NCI-H2196 treated with DMSO at 0.1 percent for 48 hours (cell line): ENCODE results near the gene MAMLD1.

Experiments
- DNase-seq: peaks from one replicate; lab custom pipeline; 2025; ENCODE audit not compliant: unreplicated experiment; lab: John Stamatoyannopoulos, UW

Gene MAMLD1

GRCh38 chrX:150377005-150377404 lies 13.9 kb downstream of the MAMLD1 start:
- DNase-seq = no peak

GRCh38 chrX:150405006-150405405 lies 41.9 kb downstream of the MAMLD1 start:
- no peak for DNase-seq

GRCh38 chrX:150405576-150405975 lies 42.5 kb downstream of the MAMLD1 start:
- DNase-seq = no peak

- no peak for DNase-seq
Measured at GRCh38 chrX:150406596-150406995, 43.5 kb downstream of the MAMLD1 start.

- no peak for DNase-seq
Measured at GRCh38 chrX:150408007-150408406, 44.9 kb downstream of the MAMLD1 start.

GRCh38 chrX:150408561-150408960 lies 45.4 kb downstream of the MAMLD1 start:
- DNase-seq = no peak

- no peak for DNase-seq
Measured at GRCh38 chrX:150409486-150409885, 46.4 kb downstream of the MAMLD1 start.

GRCh38 chrX:150409964-150410363 lies 46.8 kb downstream of the MAMLD1 start:
- DNase-seq = no peak

- DNase-seq = no peak
Measured at GRCh38 chrX:150410513-150410912, 47.4 kb downstream of the MAMLD1 start.

GRCh38 chrX:150411656-150412055 lies 48.5 kb downstream of the MAMLD1 start:
- DNase-seq = no peak

GRCh38 chrX:150414228-150414627 lies 51.1 kb downstream of the MAMLD1 start:
- DNase-seq = no peak

GRCh38 chrX:150416469-150416868 lies 53.4 kb downstream of the MAMLD1 start:
- no peak for DNase-seq

GRCh38 chrX:150421816-150422215 lies 58.7 kb downstream of the MAMLD1 start:
- no peak for DNase-seq

GRCh38 chrX:150429594-150429993 lies 66.5 kb downstream of the MAMLD1 start:
- no peak for DNase-seq

GRCh38 chrX:150436195-150436594 lies 73.1 kb downstream of the MAMLD1 start:
- no peak for DNase-seq

- DNase-seq = no peak
Measured at GRCh38 chrX:150438165-150438564, 75.0 kb downstream of the MAMLD1 start.

GRCh38 chrX:150446151-150446550 lies 83.0 kb downstream of the MAMLD1 start:
- no peak for DNase-seq

- no peak for DNase-seq
Measured at GRCh38 chrX:150446995-150447394, 83.9 kb downstream of the MAMLD1 start.

GRCh38 chrX:150449313-150449712 lies 86.2 kb downstream of the MAMLD1 start:
- no peak for DNase-seq

GRCh38 chrX:150450519-150451177 lies 87.5 kb downstream of the MAMLD1 start:
- DNase-seq = no peak

- DNase-seq = no peak
Measured at GRCh38 chrX:150451953-150452352, 88.8 kb downstream of the MAMLD1 start.

- no peak for DNase-seq
Measured at GRCh38 chrX:150454083-150454482, 91.0 kb downstream of the MAMLD1 start.

GRCh38 chrX:150454508-150455214 lies 91.5 kb downstream of the MAMLD1 start:
- no peak for DNase-seq
